ENCODE data around the gene RHBDD3. TPM values are rescaled to one million over a fixed set of nuclear protein-coding genes. Genes with fewer than 3 reads are reported as not detected.
"Not testable (repeated sequence)": the region's sequence is repeated elsewhere in the genome, so short reads cannot be mapped to it uniquely, and the experiment has no call there.

RHBDD3 gene
- polyA plus RNA-seq, 12 donors = 17.8 to 55.0 (median 20.3) TPM; not detected in 1

- no peak for DNase-seq
These were observed 47.7 kb downstream of the RHBDD3 start for GRCh38 chr22:29219881-29220670.

- not testable (repeated sequence) for DNase-seq
These were observed 48.4 kb downstream of the RHBDD3 start for GRCh38 chr22:29219409-29219782.

- DNase-seq = no peak
These were observed 48.9 kb downstream of the RHBDD3 start for GRCh38 chr22:29218758-29219408.

DNA sequence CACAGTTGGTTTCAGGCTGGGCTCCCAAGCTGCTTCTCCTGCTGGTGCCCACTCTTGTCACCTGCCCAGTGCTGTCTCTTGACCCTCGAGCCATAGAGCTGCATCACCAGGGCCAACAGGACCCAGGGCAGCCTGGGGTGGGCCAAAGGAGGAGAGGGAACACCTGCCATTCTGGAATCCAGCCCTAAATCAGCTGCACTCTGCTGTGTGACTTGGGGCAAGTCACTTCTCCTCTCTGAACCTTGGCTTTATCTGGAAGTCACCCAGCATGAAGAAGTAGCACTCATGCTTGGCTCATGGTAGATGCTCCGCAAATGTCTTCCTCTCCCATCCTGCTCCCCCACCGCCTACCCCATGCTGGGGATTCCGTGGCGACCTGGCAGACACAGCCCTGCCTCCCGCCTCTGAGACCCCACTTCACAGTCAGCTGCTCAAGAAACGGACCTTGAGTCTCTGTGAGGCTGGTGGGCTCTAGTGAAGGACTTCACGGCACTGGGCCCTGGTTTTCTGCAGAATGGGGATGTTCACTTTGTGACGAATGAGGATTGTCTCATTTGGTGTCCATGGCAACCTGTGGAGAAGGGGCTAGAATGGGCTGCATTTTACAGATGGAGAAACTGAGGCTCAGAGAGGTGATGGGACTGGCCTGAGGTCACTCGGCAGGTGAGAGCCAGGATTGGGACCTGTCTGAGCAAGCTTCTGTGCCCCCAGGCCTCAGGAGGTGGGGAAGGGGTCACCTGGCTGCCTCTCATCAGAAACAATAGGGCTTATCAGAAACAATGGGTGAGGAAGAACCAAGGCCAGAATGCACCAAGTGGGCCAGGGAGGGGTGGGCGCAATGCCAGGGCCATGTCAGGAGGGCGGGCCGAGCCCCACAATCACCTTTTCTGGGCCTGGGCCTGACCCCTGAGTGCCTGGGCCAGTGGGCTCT lies 49.7 kb downstream of the RHBDD3 start:
- DNase-seq = no peak

DNA sequence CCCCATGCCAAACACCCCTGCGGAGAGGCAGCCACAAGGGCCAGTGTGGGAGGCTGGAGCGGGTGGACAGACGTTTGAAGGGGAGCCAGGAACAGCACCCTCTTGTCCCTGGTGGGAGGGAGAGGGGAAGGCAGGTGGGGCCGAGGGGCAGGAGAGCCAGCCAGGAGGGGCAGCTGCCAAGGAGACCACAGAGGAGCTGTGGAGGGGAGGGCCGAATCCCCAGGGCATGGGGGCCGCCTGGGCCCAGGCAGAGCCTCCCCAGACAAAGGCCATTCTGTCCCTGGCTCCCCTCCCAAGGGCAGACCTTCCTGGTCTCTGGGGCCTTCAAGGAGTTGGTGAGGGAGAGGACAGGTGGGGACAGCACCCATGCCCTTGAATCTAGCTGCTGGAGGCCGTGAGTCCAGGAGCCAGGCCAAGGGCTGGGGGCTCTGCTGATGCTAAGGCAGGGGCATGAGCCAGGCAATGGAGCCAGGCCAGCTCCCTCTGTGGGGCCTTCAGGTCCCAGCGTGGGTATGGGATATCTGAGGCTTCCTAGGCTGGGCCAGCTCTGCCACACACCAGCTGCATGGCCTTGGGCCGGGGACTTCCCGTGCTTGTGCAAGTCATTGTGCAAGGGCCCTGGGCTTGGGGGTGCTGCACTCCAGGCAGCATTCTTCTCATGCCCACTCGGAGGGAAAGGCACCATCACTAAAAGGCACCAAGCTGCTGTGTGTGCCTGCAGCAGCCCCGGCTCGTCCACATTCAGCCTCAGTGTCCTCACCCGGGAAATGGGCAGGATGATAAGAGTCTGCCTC lies 50.7 kb downstream of the RHBDD3 start:
- DNase-seq = no peak

- no peak for DNase-seq
These were observed 51.5 kb downstream of the RHBDD3 start for GRCh38 chr22:29216011-29216872.

GRCh38 chr22:29215012-29215860 lies 52.5 kb downstream of the RHBDD3 start:
- no peak for DNase-seq

DNA sequence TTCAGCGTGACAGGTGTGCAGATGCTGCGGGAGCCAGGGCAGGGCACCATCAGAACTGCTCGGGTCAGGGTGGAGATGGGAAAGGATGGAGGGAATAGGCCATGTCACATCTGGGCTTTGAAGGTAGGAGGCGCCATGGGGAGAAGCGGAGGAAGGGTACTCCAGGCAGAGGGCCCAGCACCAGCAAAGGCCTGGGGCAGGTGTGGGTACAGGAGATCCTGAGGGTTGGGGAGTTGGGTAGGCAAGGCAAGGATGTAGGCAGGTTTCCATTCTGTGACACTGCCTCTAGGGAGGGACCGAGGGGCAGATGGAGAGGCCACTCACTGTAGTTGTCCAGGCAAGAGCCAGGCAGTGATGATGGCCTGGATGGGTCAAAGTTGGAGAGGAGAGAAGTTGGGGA lies 53.5 kb downstream of the RHBDD3 start:
- no peak for DNase-seq

DNA sequence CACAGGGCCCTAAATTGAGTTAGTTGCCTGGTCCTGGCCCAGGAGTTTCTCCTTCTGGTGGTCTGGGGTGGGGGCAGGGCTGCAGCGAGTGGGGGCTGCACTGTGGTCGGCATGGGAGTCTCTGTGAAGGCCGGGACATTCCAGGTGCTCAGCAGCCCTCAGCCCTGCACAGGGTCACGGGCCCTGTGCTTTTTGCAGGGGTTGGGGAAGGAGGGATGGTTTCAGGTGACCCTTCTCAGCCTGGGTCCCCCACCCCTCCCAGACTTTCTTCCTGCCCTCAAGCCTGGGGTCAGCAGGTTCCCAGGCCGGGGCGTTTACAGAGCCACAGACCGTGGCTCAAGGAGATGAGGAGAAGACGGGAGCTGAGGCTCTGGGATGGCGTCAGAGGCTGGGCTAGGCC lies 54.3 kb downstream of the RHBDD3 start:
- DNase-seq = no peak

DNA sequence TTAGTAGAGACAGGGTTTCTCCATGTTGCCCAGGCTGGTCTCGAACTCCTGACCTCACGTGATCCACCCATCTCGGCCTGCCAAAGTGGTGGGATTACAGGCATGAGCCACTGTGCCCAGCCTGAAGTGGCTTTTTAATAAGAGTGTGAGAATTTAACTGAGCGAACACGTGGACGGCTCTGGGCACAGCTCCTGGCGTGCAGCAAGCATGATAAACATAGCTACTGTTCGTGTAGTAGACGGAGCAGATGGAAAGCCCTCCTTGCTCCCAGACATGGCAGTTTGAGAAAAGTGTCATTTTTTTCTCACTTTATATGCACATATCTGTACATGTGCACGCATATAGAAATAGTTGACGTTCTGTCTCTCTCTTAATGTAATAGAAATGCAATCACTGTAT lies 55.0 kb downstream of the RHBDD3 start:
- DNase-seq = no peak

GRCh38 chr22:29211466-29211865 lies 56.3 kb downstream of the RHBDD3 start:
- no peak for DNase-seq

DNA sequence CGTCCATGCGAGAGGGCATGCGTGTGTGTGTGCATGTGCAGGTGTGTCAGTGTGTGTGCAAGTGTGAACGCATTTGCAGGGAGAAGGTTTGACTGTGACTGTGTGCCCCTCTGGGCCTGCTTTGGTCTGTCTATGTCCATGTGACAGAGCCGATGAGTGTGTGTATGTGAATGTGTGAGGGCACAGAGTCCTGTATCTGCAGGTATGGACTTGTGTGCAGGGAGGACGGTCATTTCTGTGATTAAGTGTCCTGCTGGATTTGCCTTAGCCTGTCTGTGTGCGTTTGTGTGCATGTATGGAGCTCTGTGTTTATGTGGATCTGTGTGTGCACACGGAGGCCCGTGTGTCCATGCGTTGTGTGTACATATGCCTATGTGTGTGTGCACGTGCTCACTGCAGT lies 56.7 kb downstream of the RHBDD3 start:
- DNase-seq = no peak

Other genes starting within 250 kb of the RHBDD3 start
- gene C22orf31, start 206.2 kb downstream of the RHBDD3 start, polyA plus RNA-seq (ENCODE audit: insufficient read length in 12 of 12) = 1 to 10 TPM in 10 of 12 donors, not detected in 2; 1.2 to 3.6 (median 2.0) TPM
- 100 to 1,000 TPM in 2 of 12 donors, 10 to 100 TPM in 9, not detected in 1; 65.7 to 117 (median 83.6) TPM for gene KREMEN1, start 194.9 kb downstream of the RHBDD3 start, polyA plus RNA-seq (ENCODE audit: insufficient read length in 12 of 12)
- 10 to 100 TPM in 3 of 12 donors, 1 to 10 TPM in 8, not detected in 1; 4.9 to 18.2 (median 6.6) TPM for gene EMID1, start 62.1 kb downstream of the RHBDD3 start, polyA plus RNA-seq (ENCODE audit: insufficient read length in 12 of 12)
- 100 to 1,000 TPM in 11 of 12 donors, not detected in 1; 138 to 365 (median 171) TPM for gene EWSR1, start 287 bp upstream of the RHBDD3 start, polyA plus RNA-seq (ENCODE audit: insufficient read length in 12 of 12)
- 10 to 100 TPM in 6 of 12 donors, 1 to 10 TPM in 5, not detected in 1; 6.4 to 21.8 (median 10.4) TPM for gene GAS2L1, start 38.7 kb upstream of the RHBDD3 start, polyA plus RNA-seq (ENCODE audit: insufficient read length in 12 of 12)
- gene RASL10A, start 47.7 kb upstream of the RHBDD3 start, polyA plus RNA-seq (ENCODE audit: insufficient read length in 12 of 12) = 1 to 10 TPM in 10 of 12 donors, not detected in 2; 1.2 to 2.5 (median 1.8) TPM
- 10 to 100 TPM in 11 of 12 donors, not detected in 1; 20.6 to 35.7 (median 24.2) TPM for gene AP1B1, start 120.6 kb upstream of the RHBDD3 start, polyA plus RNA-seq (ENCODE audit: insufficient read length in 12 of 12)
- under 1 TPM in 6 of 12 donors, not detected in 6; 0.09 to 0.52 (median 0.25) TPM for gene RFPL1, start 170.6 kb upstream of the RHBDD3 start, polyA plus RNA-seq (ENCODE audit: insufficient read length in 12 of 12)
- gene NEFH, start 212.2 kb upstream of the RHBDD3 start, polyA plus RNA-seq (ENCODE audit: insufficient read length in 12 of 12) = 10 to 100 TPM in 1 of 12 donors, 1 to 10 TPM in 9, under 1 TPM in 1, not detected in 1; 0.19 to 10.5 (median 2.1) TPM

Measured in muscle of arm (tissue), 12 donors.